ENCODE data around the gene GDF3. TPM values are rescaled to one million over a fixed set of nuclear protein-coding genes. Genes with fewer than 3 reads are reported as not detected.
"Not testable (repeated sequence)": the region's sequence is repeated elsewhere in the genome, so short reads cannot be mapped to it uniquely, and the experiment has no call there.

Gene GDF3
- total and polyA plus RNA-seq, 7 donors = 0.04 to 0.37 (median 0.17) TPM; not detected in 3

GRCh38 chr12:7645395-7646177, 50.0 kb downstream of the GDF3 start:
- intact Hi-C loops (cut with DNase I) = no loop called here
- WGBS, 3 donors = 18 to 27% (median 21%) methylated on average over 8 of the region's 8 CpGs
- no peak for DNase-seq

GRCh38 chr12:7642876-7643309, 52.7 kb downstream of the GDF3 start:
- intact Hi-C loops (cut with DNase I) = no loop called here
- WGBS, 3 donors = 55 to 59% (median 59%) methylated on average over 8 of the region's 8 CpGs
- peak; percentile 5 for TF ChIP-seq CTCF (IDR thresholded peaks at IDR 0.05)

More at GRCh38 chr12:7645395-7646177, 50.0 kb downstream of the GDF3 start:
- ATAC-seq = no peak
- Histone ChIP-seq H3K4me1 (no peaks in the 10 kb centered on the region), H3K27me3 (ENCODE audit: insufficient read depth in 3 of 3, low read length in 2 of 3) (peaks cover 0 to 4% (median 2%) of the 10 kb centered on the region in 3 donors), H3K4me3 (no peak overlapping the region), H3K27ac (no peak overlapping the region), H3K36me3 (ENCODE audit: insufficient read depth in 1 of 2, low read depth in 1 of 2) (no peaks in the 10 kb centered on the region), H3K9me3 (no peaks in the 10 kb centered on the region)
- peak; percentile 81 for TF ChIP-seq CTCF (IDR thresholded peaks at IDR 0.05)

GRCh38 chr12:7642287-7642686, 53.3 kb downstream of the GDF3 start:
- Histone ChIP-seq H3K9me3 (no peaks in the 10 kb centered on the region), H3K27ac (no peak overlapping the region), H3K4me1 (no peaks in the 10 kb centered on the region), H3K27me3 (ENCODE audit: insufficient read depth in 3 of 3, low read length in 2 of 3) (peaks cover 0 to 4% (median 2%) of the 10 kb centered on the region in 3 donors), H3K36me3 (ENCODE audit: insufficient read depth in 1 of 2, low read depth in 1 of 2) (no peaks in the 10 kb centered on the region), H3K4me3 (no peak overlapping the region)
- 63 to 93% (median 75%) methylated on average over 1 of the region's 1 CpG for WGBS, 3 donors
- intact Hi-C loops (cut with DNase I) = no loop called here
- DNase-seq = no peak
- no peak for ATAC-seq
- no peak for TF ChIP-seq CTCF (IDR thresholded peaks at IDR 0.05)

More at GRCh38 chr12:7642876-7643309, 52.7 kb downstream of the GDF3 start:
- no peak overlapping the region for H3K27ac ChIP-seq
- no peak for DNase-seq
- H3K36me3 ChIP-seq (ENCODE audit: insufficient read depth in 1 of 2, low read depth in 1 of 2) = no peaks in the 10 kb centered on the region
- no peaks in the 10 kb centered on the region for H3K9me3 ChIP-seq
- H3K27me3 ChIP-seq (ENCODE audit: insufficient read depth in 3 of 3, low read length in 2 of 3) = peaks cover 0 to 4% (median 2%) of the 10 kb centered on the region in 3 donors
- no peak overlapping the region for H3K4me3 ChIP-seq
- no peak for ATAC-seq
- H3K4me1 ChIP-seq = no peaks in the 10 kb centered on the region

- not testable (repeated sequence) for H3K4me1 ChIP-seq; H3K36me3 ChIP-seq (ENCODE audit: insufficient read depth in 1 of 2, low read depth in 1 of 2); H3K9me3 ChIP-seq; H3K27ac ChIP-seq; DNase-seq; H3K27me3 ChIP-seq (ENCODE audit: insufficient read depth in 3 of 3, low read length in 2 of 3); ATAC-seq
- 54 to 61% (median 55%) methylated on average over 40 of the region's 40 CpGs for WGBS, 3 donors
- H3K4me3 ChIP-seq = peak overlapping the region; percentile 43
- intact Hi-C loops (cut with DNase I) = loop anchor here in 1 of 2 donors (2.0 kb wide), 1 partner anchor 422 kb away; no protein-coding TSS in a partner anchor
Measured at GRCh38 chr12:7640123-7640995, 55.2 kb downstream of the GDF3 start.

Other genes starting within 250 kb of the GDF3 start
- 10 to 100 TPM; 25.3 to 52.4 (median 34.2) TPM for gene CD163, start 192.0 kb downstream of the GDF3 start, total RNA-seq
- 10 to 100 TPM in 1 of 3 donors, 1 to 10 TPM in 2; 5.8 to 29.5 (median 7.3) TPM for gene CD163, start 192.0 kb downstream of the GDF3 start, polyA plus RNA-seq
- gene APOBEC1, start 29.9 kb downstream of the GDF3 start, total RNA-seq = not detected
- gene APOBEC1, start 29.9 kb downstream of the GDF3 start, polyA plus RNA-seq = under 1 TPM in 1 of 3 donors, not detected in 2; 0.18 TPM
- not detected for gene DPPA3, start 15.7 kb upstream of the GDF3 start, total RNA-seq
- gene DPPA3, start 15.7 kb upstream of the GDF3 start, polyA plus RNA-seq = not detected
- not detected for gene CLEC4C, start 51.6 kb upstream of the GDF3 start, total RNA-seq
- not detected for gene CLEC4C, start 51.6 kb upstream of the GDF3 start, polyA plus RNA-seq
- gene NANOGNB, start 69.4 kb upstream of the GDF3 start, total RNA-seq = not detected
- gene NANOGNB, start 69.4 kb upstream of the GDF3 start, polyA plus RNA-seq = not detected
- under 1 TPM in 1 of 4 donors, not detected in 3; 0.19 TPM for gene NANOG, start 93.6 kb upstream of the GDF3 start, total RNA-seq
- not detected for gene NANOG, start 93.6 kb upstream of the GDF3 start, polyA plus RNA-seq
- gene SLC2A14, start 177.1 kb upstream of the GDF3 start, total RNA-seq = under 1 TPM; 0.08 to 0.37 (median 0.35) TPM
- gene SLC2A14, start 177.1 kb upstream of the GDF3 start, polyA plus RNA-seq = under 1 TPM in 2 of 3 donors, not detected in 1; 0.03 to 0.06 TPM
- 10 to 100 TPM in 1 of 4 donors, 1 to 10 TPM in 3; 4.6 to 18.9 (median 6.9) TPM for gene SLC2A3, start 240.4 kb upstream of the GDF3 start, total RNA-seq
- gene SLC2A3, start 240.4 kb upstream of the GDF3 start, polyA plus RNA-seq = 1 to 10 TPM; 1.8 to 3.2 (median 1.9) TPM

Data from psoas muscle (tissue), 8 donors.